ENCODE results near the gene PHKG1.
"Not testable (repeated sequence)": the region's sequence is repeated elsewhere in the genome, so short reads cannot be mapped to it uniquely, and the experiment has no call there.

PHKG1 gene

DNA sequence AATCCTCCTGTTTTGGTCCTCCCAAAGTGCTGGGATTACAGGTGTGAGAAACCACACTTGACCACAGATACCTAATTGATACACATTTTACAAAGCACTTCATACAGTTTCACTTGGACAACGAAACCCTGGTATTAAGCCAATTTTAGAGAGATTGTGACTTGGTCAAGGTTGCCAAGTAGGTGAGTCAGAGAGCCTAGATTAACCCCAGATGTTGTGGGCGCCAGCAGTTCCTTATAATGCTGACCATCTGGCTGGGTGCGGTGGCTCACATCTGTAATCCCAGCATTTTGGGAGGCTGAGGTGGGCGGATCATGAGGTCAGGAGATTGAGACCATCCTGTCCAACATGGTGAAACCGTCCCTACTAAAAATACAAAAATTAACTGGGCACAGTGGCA is 4.9 kb upstream of the PHKG1 start:
- no peak for DNase-seq (ENCODE audit: low spot score)
- no peak for TF ChIP-seq CTCF (IDR thresholded peaks at IDR 0.05)
- no peak overlapping the region for H3K27ac ChIP-seq
- no peak overlapping the region for H3K4me3 ChIP-seq

GRCh38 chr7:56092388-56092787 is 364 bp downstream of the PHKG1 start:
- not testable (repeated sequence) for DNase-seq (ENCODE audit: low spot score)
- Histone ChIP-seq H3K27ac (peak overlapping the region; percentile 66 to 80), H3K4me3 (peak overlapping the region; percentile 59)

DNA sequence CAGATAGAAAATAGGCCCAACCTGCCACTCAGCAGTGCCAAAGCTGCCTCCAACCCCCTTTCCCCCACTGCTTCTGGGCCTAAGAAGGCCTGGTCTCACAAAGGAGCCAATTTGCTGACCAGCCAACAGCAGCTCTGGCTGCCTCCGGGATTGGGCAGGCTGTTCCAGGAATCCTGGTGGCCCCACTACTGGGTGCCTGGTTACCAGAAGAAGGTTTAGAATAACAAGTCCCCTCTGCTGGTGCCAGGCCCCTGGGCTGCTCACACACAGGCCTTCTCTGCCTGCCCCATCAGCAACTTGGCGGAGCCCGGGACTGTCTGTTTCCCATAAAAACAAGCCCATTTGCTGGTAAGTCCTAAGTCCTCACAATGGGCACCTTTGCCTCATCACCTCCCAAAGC is 1.2 kb downstream of the PHKG1 start:
- H3K4me3 ChIP-seq, result no peak overlapping the region
- no peak for TF ChIP-seq CTCF (IDR thresholded peaks at IDR 0.05)
- peak; percentile 79 for DNase-seq (ENCODE audit: low spot score)
- peak overlapping the region; percentile 66 to 80 for H3K27ac ChIP-seq

DNA sequence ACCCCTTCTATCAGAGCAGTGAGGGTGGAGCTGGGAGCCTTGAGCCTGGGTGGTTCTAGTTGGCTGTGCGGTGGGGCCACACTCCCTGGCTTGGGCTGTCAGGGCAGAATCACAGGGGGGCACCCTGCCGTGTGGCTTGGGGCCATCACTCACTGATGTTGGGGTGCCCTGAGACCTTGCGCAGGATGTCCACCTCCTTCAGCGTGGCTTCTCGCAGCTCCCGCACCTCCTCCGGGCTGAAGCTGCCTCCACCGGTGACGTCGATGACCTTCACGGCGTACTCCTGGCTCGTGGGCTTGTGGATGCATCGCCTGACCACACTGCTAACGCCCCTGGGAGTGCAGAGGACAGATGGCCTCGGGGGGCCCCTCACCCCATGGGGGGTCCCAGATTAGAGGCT is 5.3 kb downstream of the PHKG1 start:
- H3K4me3 ChIP-seq, result no peak overlapping the region
- H3K27ac ChIP-seq, result no peak overlapping the region
- no peak for TF ChIP-seq CTCF (IDR thresholded peaks at IDR 0.05)
- DNase-seq (ENCODE audit: low spot score), result no peak

- no peak for DNase-seq (ENCODE audit: low spot score)
- TF ChIP-seq CTCF (IDR thresholded peaks at IDR 0.05), result no peak
- Histone ChIP-seq H3K4me3 (no peak overlapping the region), H3K27ac (no peak overlapping the region)
Measured at GRCh38 chr7:56086761-56087160, 6.0 kb downstream of the PHKG1 start.

GRCh38 chr7:56083150-56083785 is 9.5 kb downstream of the PHKG1 start:
- no peak for DNase-seq (ENCODE audit: low spot score)
- Histone ChIP-seq H3K4me3 (no peak overlapping the region), H3K27ac (peak overlapping the region; percentile 0 to 39)
- TF ChIP-seq CTCF (IDR thresholded peaks at IDR 0.05), result no peak

DNA sequence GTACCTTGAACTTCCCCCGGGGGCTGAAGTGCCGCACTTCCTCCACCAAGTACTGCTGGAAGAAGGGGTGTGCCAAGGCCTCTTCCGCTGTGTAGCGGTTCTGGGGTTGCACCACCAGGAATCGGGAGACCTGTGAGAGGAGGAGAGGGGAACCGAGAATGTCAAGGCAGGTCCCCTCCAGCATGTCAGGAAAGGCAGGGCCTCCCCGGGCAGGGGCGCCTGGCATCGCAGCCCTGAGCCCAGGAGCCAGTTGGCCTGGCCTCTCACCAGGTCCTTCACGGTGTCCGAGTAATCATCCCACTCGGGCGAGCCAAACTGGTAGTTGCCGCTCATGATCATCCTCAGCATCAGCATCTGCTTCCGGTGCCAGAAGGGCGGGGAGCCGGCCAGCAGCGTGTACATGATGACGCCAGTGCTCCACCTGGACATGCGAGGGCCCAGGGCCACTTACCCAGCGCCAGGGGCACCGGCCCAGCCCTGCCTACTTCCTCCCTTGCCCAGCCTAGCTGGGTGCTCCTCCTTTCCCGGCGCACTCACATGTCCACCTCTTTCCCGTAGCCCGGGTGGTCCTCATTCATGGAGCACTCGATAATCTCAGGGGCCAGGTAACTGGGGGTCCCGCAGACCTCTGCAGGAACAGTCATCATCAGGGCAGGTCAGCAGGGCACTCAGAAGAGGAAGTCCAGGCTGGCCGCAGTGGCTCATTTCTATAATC is 11.0 kb downstream of the PHKG1 start:
- no peak overlapping the region for H3K27ac ChIP-seq
- no peak for TF ChIP-seq CTCF (IDR thresholded peaks at IDR 0.05)
- no peak for DNase-seq (ENCODE audit: low spot score)

GRCh38 chr7:56080726-56081435 is 11.9 kb downstream of the PHKG1 start:
- not testable (repeated sequence) for H3K4me3 ChIP-seq; DNase-seq (ENCODE audit: low spot score)
- peak overlapping the region; percentile 61 to 87 for H3K27ac ChIP-seq

More for the DNA sequence above, 11.0 kb downstream of the PHKG1 start:
- no peak overlapping the region for H3K4me3 ChIP-seq

All from coronary artery (tissue), 2 donors.